Stimulated activated CD4-positive, alpha-beta T cell treated with anti-CD3 and anti-CD28 coated beads, Interleukin-2, amount 100 ng/mL, for 48 hours (primary cell): ENCODE data around the gene LIN28B.
A peak's percentile ranks its signal among the peaks of the same experiment; 100 is the strongest.
"Not testable (repeated sequence)": the region's sequence is repeated elsewhere in the genome, so short reads cannot be mapped to it uniquely, and the experiment has no call there.

Experiments used
- DNase-seq, 2 donors: peaks; one replicate each; pipeline ENCODE4 v3.0.0-alpha.2; 2020

The LIN28B gene

DNA sequence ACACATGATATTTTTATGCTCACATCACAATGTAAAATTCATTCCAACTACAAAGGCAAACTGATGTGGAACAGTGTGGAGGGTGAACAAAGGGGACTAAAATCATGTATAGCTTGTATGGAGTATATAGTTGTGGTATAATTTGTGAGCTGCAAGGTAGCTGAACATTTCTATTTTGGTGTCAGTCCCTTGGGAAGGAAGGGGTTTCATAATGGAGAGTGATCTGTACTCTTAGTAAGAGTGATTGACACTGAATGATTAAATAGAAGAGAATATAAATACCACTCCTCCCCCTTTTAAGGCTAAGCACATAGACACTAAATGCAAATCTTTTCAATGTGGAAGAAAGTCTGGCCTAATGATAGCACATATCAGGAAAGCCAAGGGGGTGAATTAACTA is 118.3 kb downstream of the LIN28B start:
- DNase-seq, result no peak

DNA sequence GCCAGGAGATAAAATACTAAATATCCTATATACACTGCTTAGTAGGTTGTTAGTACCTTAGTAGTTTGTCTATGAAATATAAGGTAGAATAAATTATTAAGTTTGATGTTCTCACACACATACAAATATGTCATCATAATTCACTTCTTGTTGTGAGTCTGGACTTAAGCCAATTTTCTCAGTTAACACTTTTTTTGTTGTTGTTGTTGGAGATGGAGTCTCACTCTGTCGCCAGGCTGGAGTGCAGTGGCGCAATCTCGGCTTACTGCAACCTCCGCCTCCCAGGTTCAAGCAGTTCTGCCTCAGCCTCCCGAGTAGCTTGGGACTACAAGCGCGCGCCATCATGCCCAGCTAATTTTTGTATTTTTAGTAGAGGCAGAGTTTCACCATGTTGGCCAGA is 119.5 kb downstream of the LIN28B start:
- not testable (repeated sequence) for DNase-seq

DNA sequence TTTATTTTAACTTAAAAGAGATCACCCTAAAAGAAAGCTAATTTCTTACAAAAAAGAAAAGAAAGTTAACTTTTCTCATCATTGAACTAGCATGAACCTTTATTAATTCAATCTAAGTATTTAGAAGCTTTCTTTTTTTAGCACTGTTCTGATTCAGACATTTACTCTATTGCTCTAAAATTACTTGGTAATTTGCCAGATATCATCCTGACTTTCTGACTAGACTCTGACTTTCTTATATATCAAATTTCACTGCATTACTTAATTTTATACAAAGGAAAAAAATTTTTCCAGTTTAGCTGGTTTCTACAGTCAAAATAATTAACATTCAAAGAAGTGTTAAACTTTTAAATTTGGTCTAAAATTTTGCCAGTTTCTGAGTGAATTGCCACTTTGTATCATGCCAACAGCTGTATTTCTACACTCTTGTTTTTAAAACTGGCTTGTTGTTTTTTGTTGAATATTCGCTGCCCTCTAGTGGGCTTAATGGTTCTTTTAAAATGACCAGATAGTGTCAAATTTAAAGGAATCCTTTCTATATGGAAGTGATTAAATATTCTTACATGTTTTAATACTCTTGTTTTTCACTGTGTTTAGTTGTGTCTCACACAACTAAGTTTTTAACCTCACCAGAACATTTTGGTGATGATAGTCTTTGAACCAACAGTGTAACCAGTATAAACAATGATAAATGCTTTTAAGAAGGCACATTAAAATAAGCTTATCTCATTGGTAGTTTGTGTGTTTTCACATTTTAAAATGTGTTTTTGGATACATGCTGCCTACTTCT is 120.9 kb downstream of the LIN28B start:
- no peak for DNase-seq

DNA sequence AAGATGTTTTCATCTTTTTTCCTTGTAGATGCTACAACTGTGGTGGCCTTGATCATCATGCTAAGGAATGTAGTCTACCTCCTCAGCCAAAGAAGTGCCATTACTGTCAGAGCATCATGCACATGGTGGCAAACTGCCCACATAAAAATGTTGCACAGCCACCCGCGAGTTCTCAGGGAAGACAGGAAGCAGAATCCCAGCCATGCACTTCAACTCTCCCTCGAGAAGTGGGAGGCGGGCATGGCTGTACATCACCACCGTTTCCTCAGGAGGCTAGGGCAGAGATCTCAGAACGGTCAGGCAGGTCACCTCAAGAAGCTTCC is 121.4 kb downstream of the LIN28B start:
- no peak for DNase-seq

DNA sequence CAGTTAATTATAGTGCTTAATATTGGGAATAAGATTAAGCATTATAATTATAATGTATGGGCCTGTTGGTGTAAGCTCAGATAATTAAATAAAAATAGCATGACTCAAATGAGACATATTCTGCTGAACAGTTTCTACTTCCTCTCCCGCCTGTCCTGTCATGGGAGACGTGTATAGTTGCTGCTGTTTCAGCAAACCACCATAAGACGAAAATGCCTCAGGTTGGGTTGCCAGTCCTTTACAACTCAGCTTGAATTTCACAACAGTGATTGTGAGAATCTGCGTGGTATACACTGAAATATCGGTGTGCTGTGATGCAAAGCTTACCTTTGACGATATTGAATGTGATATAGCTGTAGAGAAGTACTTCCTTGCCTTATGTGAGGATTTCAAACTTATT is 123.4 kb downstream of the LIN28B start:
- DNase-seq, result no peak

DNA sequence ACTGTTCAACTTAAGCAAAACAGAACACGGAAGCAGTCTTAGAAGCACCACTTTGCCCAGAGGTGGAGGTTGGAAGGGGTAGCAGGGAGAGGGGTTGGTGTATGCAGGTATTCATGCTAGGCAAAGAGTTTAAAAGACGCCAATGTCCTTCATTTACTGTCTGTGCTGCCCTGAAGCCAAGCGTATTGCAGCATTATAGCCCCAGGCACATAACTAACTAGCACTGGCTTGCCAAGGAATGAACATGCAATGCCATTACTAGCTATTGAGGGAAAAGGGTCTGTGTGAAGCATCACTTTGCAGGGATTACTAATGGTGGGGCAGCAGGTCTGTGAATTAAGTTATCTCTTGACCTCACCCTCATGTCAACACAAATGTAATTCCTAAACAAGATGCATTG is 124.8 kb downstream of the LIN28B start:
- not testable (repeated sequence) for DNase-seq

DNA sequence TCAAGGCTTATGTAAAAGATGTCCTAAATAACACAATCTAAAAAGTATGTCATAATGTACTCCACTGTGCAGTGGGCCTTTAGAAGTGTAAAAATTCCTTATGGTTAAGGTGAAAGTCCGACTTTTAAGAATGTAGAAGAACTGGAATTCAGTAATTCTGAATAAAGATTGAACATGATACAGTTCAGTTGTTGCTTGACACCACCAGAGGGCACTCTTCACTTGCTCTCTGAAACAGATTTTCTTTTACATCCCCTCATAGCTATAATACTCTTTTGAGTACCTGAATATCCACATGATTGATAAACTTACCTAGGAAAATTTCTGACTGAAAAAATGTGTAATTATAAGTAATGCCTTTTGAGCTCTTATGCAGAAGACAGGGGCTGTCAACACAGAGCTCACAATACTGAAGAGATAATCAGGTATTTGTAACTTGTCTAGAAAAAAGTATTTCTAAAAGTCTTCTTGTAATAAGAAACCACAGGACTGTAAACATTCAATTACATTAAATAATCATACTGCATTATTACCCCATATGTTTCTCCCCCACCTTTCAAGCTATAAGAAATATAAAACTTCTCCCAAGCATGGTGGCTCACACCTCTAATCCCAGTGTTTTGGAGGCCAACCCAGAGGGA is 130.8 kb downstream of the LIN28B start:
- peak; percentile 11 to 15 for DNase-seq

DNA sequence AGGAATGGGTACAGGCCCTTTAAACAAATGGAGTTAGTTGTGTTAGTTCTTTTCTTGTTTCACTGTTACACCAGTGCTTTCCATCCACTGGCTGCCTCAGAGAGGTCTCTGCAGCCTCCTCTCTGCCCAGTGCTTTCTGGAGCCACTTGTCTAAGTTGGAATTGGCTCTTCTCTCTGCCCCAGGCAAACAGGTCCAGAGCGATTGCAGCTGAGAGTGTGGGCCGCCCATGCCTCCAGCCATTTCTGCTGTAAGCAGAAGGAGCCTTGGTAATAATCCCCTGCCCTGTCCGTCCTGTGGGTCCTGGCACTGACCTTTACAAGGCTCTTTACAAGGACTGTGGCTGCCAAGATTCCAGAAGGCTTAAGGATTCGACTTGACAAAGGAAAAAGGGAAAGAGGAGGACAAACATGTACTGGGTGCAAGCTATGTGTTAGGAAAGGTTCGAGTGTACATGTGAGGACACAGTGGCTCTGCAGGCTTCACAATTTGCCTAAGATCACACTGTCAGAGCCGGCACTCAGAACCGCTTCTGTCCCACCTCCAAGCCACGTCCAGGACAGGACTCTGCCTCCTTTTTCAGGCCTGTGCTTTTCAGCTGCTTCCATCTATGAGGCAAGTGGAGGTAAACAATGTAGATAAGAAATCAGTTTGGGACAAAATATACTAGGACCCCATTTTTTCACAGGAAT is 134.4 kb downstream of the LIN28B start:
- no peak for DNase-seq

DNA sequence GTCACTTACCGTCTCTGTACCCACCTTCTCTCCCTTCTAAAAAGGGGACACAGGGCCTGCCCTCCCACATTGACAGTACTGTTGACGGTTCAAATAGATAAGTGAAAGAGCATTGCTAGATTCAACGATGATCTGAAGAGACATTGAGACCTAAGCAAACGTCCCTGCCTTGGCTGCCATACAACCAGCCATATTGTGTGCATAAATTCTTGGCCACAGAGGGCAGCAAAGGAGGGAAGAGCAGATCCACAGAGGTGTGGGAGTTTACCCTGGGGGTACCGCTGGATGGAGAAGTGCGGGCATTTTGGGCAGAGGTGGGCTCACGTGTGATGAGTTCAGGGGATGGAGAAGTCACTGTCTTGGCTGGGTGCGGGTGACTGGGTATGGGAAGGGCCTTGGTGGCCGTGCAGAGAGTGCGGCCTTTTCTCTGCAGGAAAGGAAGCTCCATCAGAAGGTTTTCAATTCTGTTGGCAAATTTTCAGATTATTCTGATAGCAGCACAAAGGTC is 137.3 kb downstream of the LIN28B start:
- DNase-seq, result peak in 1 of 2 donors; percentile 7

DNA sequence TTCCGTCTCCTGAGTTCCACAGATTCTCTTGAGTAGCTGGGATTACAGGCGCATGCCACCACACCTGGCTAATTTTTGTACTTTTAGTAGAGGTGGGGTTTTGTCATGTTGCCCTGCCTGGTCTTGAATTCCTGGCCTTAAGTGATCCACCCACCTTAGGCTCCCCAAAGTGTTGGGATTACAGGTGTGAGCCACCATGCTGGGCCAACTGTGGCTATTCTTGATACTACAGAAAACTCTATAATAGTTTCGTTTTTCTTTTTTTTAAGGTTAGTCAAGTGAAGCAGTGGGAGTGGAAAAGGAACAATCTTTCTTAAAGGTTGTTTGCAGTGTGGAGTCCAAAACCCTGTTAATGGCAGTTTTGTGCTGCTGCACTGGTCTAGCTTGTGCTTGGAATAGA is 138.2 kb downstream of the LIN28B start:
- DNase-seq, result no peak

DNA sequence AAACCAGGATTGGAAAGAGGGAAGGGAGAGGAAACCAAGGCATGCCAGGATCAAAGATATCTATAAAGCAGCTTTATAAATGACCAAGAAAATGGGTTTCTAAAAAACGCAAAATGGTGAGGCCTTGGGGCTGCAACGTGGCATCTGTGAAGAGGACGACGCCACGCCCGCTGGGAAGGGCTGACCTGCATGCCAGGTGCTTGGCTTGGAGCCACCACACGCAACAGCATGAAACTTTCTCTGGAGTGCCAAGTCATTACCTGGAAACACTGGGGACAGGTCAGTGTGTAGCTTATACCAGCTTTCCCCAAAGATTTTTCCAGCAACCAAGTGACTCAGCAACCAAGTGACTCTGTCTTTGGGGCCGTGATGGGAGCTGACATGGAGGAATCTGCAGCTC is 140.4 kb downstream of the LIN28B start:
- DNase-seq, result no peak

DNA sequence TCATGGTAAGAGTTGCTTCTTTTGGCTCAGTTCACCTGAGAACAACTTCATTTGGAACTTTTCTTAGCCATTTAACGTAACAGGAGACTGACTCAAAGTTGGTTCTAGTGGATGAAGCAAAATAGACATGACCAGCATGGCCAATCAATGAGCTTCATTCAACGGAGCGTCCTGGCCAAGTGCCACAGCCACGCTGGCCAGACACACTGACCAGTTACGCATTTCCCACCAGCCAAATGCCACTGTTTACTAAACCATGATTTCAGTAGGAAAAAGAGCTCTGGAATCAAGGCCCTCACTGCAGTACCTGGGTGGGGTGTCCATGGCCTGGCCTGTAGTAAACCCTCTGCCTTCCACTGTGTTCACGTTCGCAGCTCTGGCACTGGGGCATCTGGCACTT is 142.5 kb downstream of the LIN28B start:
- no peak for DNase-seq

DNA sequence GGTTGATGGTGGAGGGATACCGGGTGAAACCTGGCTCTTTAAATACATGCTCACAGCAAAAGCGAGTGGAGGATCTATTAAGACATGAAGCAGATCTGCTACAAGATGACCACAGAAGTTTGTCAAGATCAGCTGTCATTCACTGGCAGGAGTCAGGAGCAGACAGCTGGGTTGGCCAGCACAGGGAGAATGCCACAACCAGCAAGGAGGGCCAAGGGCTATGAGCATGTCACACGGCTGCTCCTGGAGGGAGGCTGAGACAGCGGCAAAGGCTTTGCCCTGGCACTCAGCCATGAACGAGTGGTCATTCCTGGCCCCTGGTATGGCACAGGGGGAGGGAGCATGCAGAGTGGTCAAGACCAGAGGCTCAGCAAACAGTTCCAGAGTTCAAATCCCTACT is 145.3 kb downstream of the LIN28B start:
- no peak for DNase-seq

DNA sequence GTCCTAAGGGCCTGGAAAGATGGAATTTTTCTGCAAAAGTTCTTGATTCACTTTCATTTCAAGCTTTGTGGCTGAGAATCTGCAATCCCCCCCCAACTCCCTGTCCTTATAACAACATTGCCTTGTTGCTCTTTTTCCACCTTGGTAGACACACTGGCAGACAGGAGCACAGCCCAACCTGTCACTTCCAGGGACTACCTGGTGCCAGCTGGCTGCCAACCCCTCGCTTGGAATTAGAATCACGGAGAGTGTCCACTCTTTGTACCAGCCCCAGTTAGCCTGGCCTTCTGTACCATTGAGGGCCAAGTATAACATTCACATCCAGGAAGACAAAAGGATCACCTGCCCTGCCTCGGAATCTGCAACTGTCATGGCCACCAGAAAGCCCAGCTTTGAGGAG is 148.2 kb downstream of the LIN28B start:
- DNase-seq, result no peak

DNA sequence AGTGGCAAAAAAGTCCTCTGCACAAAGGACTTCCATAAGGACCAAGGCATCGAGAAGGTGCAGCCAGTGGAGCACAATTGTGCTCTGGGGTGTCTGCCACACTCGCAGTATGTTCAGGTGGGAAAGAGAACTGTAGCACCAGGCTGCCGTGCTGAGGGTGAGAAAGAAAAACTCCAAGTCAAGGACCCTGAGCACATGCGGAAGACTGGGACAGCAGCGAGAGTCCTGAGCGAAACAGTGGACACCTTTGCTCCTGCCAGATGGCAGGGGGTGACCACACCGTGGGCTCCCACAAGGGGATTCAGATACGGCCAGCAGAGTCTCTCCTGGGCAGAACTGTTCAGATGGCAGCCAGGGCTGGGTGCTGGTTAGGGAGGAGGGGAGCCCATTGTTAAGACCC is 149.4 kb downstream of the LIN28B start:
- no peak for DNase-seq

DNA sequence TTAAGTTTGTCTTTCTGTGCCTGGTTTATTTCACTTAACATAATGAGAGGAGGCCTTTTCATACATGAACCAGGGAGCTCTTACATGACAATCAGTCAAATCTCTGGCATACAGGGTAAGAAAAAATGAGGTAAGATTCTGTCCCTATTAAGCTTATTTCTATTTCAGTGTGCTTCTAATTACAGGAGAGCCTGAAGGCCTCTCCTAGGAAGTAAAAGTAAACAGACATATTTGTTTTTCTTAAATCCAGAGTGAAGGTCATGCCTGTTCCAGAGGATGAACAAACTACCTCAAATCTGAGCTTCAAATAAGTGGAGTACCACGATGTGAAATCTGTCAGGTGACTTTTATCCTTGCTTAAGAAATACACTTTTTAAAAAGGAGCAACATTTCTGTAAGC is 150.3 kb downstream of the LIN28B start:
- DNase-seq, result no peak

DNA sequence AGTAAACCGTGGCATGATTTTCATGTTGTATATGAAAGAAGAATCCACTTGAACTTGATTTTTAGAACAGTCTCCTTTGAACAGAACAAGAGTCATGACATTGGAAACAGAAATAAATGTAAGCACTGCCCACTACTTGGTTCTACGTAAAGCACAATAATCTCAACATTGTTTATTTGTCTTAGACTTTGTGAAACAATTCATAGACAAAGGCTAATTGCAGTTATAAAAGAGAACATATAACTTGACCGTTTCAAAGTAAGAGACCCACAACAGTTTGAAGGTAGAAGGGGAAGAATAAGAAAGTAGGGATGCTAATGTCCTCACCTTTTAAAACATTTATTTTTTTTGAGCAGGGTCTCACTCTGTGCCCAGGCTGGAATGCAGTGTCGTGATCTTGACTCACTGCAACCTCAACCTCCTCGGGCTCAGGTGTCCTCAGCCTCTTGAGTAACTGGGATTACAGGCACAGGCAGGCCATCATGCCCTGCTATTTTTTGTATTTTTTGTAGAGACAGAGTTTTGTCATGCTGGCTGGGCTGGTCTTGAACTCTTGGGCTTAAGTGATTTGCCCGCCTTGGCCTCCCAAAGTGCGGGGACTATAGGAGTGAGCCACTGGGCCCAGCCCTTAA is 151.8 kb downstream of the LIN28B start:
- no peak for DNase-seq

DNA sequence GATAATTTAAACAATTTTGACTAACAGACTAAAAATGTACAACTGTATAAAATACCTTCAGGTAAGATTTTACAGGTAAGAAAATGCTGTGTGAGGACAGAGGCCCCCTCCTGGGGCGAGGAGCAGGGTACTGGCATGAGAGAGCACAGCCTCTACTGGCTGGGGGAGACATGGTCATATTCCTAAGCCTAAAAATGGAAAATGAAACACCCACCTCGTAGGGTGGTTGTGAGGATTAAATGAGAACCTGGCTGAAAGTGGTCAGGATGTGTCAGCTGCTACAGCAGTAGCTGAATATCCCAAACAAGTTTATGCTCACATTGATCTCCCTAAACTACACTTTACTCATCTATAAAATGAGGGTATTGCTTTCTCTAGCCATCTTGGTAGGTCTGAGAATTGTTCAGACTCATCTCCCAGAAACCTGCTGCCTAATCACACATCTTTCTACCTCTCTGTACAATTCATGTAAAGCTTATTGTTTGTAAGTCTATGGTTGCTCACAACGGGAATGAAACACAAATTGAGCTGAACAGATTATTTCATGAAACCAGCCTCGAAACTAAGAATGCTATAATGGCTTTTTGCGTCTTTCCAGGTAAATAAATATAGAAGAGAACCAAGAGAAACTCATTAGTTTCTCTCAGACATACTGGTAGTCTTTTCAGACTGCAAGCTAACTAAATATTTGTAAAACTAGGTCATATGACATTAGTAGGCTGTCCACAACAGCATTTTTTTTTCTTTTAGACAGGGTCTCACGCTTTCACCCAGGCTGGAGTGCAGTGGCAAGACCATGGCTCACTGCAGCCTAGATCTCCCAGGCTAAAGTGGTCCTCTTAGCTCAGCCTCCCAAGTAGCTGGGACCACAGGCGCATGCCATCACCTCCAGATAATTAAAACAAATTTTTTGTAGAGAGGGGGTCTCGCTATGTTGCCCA is 153.3 kb downstream of the LIN28B start:
- DNase-seq, result no peak

DNA sequence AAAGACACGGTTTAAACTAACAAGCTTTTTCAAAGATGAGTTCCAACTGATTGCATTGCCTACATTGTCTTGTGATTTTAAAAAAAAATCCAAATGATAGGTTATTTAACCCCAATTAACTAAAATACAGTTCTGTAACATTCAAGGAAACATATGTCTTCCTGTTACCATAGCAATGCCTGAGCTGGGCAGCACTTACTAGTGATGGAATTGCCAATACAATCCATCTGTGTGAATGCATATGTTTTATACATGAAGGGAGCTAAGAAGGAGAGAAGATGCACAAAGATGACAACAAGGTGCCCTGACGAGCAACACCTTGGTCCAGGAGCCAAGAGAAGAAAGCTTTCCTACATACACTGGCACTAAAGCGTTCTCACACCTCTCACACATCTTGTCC is 154.2 kb downstream of the LIN28B start:
- no peak for DNase-seq

DNA sequence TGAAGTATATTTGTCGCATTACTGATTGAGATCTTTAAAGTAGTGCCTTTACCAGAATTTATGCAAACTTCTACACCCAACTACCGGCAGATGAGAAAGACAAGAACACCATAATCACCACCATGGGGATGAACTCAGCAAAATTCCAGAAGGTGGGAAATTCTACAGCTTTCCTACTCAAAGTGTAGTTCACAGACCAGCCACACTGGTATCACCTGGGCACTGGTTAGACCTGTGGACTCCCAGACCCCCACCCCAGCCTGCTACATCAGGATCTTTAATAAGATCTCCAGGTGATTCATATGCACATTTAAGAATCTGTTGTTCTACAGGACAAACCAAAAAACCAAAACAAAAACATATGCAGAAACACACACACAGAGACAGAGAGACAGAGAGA is 155.0 kb downstream of the LIN28B start:
- no peak for DNase-seq

DNA sequence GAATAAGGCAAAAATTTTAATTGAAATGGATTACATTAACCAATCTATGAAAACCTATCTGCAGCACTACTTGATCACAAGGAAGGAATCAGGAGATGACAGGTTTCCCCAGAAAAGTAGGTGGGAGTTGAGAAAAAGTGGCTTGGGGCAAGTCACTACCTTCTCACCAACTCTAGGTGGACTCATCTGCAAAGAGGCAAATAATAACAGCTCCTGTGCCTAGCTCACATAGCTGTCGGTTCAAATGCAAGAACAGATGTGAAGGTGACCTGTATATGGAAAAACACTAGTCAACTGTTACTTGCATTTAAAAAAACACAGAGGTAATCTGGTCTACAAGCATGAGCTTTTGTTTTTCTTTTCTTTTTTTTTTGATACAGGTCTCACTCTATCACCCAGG is 155.7 kb downstream of the LIN28B start:
- DNase-seq, result no peak

DNA sequence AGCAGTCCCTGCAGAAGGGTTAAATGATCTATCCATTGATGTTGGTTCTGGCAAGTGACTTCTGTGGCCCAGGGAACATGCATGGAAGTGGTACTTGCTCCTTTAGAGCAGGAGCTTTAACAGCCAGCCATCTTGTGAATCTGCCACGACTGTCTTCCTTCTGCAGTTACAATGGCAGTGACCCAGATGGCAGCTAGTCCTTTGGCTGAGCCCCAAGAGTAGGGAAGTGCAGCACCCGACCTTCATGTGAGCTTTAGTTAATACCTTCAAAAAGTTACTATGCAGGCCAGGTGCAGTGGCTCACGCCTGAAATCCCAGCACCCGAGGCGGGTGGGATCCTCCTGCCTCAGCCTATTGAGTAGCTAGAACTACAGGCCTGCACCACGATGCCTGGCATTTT is 156.5 kb downstream of the LIN28B start:
- no peak for DNase-seq

DNA sequence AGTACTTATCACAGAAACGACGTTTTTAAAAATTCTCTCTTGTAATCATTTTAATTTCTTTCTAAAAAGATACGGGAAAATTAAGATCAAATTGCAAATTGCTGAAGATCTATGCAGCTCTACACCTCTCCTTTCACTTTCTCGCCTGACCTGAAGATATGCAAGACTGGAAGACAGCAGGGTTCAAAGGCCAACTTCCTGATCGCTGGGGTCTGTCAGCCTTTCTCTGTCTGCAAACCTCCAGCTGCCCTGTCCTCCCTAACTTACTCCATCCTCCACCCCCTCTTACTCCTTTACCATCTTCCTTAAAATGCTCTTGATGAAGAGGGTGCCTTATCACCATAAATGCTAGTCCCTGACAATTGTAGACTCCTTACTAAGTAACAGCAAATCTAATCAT is 159.2 kb downstream of the LIN28B start:
- no peak for DNase-seq
